Measurements from ENCODE around the gene UQCR11. TPM values are rescaled to one million over a fixed set of nuclear protein-coding genes. Genes with fewer than 3 reads are reported as not detected.

Gene UQCR11
- total RNA-seq, 4 donors from 2014 or later, result 111 to 152 (median 132) TPM

DNA sequence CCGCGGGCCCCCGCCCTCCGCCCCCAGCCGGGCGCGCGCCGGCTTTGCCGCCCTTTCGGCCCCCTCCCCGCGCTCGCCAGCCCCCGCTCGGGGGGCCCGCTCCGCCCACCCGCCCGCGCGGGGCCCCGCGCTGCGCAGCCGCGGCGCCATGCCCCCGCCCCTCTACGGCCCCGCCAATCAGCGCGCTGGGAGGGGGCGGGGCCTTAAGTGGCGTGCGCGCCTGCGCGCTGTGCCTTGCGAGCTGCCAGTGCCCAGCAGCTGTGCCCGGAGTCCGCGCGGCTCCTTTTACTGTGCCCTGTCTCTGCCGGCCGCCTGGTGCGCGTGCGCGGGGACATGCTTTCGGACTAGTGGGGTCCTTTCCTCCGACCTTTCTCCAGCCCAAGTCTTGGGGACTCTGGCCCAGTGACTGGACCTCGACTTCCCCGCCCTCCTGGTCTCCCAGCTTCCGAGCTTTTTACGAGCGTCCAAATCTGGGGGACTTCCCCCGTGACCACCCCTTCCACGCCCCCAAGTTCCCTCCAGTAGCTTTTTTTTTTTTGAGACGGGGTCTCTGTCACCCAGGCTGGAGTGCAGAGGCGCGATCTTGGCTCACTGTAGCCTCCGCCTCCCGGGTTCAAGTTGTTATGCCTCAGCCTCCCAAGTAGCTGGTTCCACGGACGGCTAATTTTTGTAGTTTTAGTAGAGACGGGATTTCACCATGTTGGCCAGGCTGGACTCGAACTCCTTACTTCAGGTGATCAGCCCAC, 12.3 kb downstream of the UQCR11 start, which contains the start of gene MBD3:
TSS of gene MBD3 (minus strand) at position 111 of the 746 bp plus-strand sequence. CDS start 234 bp downstream, outside the sequence.
- TF ChIP-seq EP300 (IDR thresholded peaks at IDR 0.05), result no peak
- TF ChIP-seq, protein P1, sequence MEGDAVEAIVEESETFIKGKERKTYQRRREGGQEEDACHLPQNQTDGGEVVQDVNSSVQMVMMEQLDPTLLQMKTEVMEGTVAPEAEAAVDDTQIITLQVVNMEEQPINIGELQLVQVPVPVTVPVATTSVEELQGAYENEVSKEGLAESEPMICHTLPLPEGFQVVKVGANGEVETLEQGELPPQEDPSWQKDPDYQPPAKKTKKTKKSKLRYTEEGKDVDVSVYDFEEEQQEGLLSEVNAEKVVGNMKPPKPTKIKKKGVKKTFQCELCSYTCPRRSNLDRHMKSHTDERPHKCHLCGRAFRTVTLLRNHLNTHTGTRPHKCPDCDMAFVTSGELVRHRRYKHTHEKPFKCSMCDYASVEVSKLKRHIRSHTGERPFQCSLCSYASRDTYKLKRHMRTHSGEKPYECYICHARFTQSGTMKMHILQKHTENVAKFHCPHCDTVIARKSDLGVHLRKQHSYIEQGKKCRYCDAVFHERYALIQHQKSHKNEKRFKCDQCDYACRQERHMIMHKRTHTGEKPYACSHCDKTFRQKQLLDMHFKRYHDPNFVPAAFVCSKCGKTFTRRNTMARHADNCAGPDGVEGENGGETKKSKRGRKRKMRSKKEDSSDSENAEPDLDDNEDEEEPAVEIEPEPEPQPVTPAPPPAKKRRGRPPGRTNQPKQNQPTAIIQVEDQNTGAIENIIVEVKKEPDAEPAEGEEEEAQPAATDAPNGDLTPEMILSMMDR (IDR thresholded peaks at IDR 0.05), result peak in 2 of 3 experiments; percentile 12 to 21
- no peak for TF ChIP-seq POLR2A (IDR thresholded peaks at IDR 0.05; ENCODE audit: low read depth)
- TF ChIP-seq POLR2AphosphoS5 (IDR thresholded peaks at IDR 0.05), result peak; percentile 74 to 81
- peak within 1 kb of the TSS; percentile 62 to 91 (median 78) for H3K4me3 ChIP-seq
- H3K4me1 ChIP-seq, result peaks cover 23 to 44% (median 36%) of the 10 kb centered on the region in 4 donors
- DNase-seq (ENCODE audit: extremely low spot score), result peak; percentile 96
- H3K27me3 ChIP-seq, result no peaks in the 10 kb centered on the region
- WGBS, result 4% methylated on average over 31 of the region's 68 CpGs
- intact Hi-C loops (cut with DNase I), result no loop called here
- no peaks in the 10 kb centered on the region for H3K9me3 ChIP-seq
- H3K36me3 ChIP-seq, result peaks cover 11 to 35% (median 29%) of the 10 kb centered on the region in 4 donors
- H3K27ac ChIP-seq (replicated peaks in 1 of 4), result peak within 1 kb of the TSS; percentile 91 to 98 (median 94)

DNA sequence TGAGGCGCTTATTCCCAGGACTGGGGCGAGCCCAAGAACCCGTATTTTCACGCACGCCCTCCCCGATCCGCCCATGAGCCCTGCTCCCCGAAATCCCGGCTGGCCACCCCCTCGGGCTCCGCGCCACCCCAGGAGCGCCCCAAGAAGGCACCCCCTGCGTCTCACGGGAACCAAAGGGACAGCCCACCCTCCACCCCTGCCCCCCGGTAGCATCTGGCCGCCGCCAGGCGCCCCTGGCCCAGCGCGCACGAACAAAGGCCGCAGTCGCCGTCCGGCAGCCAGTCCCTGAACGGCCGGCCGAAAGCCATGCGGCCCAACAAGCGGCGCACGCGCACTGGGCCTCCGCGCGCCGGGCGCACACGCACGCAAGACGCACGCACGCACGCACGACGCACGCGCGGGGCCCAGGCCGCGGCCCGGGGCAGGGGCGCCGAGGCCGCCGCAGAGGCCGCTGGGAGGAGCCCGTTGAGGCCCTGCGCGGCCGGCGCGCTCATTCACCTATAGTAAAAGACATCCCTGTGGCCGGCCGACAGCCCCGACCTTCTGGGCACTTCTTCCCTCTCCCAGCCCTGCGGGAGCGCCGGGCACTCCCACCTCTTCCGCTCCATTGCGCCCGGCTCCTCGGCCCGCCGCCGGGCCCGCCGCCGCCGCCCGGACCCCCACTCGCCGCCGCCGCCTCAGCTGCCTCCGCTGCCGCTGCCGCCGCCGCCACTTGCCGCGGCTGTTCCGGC, 13.1 kb downstream of the UQCR11 start:
- TF ChIP-seq, protein P1 (IDR thresholded peaks at IDR 0.05), result peak in 1 of 3 experiments; percentile 6
- TF ChIP-seq EP300 (IDR thresholded peaks at IDR 0.05) (no peak), POLR2AphosphoS5 (IDR thresholded peaks at IDR 0.05) (peak; percentile 72 to 80), POLR2A (IDR thresholded peaks at IDR 0.05; ENCODE audit: low read depth) (peak; percentile 62)
- peak overlapping the region; percentile 91 to 98 (median 94) for H3K27ac ChIP-seq (replicated peaks in 1 of 4)
- WGBS, result under 1% methylated on average over 42 of the region's 94 CpGs
- H3K27me3 ChIP-seq, result no peaks in the 10 kb centered on the region
- H3K9me3 ChIP-seq, result no peaks in the 10 kb centered on the region
- H3K4me3 ChIP-seq, result peak overlapping the region; percentile 62 to 91 (median 78)
- peak; percentile 93 for DNase-seq (ENCODE audit: extremely low spot score)
- intact Hi-C loops (cut with DNase I), result no loop called here
- peaks cover 23 to 48% (median 37%) of the 10 kb centered on the region in 4 donors for H3K4me1 ChIP-seq
- H3K36me3 ChIP-seq, result peaks cover 4 to 28% (median 21%) of the 10 kb centered on the region in 4 donors

DNA sequence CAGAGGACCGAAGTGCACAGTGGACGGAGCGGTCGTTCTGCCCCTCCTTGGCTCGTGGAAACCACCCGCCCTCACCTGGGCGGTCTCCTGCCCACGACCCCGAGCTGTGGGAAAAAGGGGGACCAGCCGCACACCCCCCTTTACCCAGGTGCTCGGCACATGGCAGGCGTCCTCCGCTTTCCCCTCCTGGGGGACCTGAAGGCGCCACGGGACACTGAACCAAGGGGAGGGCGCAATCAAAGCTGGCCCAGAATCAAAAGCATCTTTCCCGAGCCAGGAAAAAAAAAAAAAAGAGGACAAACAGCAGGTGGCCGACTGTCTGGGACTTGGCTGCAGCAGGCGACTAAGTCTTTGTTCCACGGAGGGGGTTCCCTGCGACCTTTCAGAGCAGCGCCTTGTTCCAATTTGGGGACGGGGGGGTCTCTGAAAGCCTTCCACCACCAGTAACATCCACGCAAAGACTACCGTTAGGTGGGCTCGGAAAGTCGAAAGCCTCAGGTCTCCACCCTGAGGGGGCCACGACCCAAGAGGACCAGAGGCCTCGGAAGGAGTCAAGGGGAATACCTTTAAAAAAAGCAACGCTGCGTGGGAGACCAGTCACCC, 13.7 kb downstream of the UQCR11 start:
- intact Hi-C loops (cut with DNase I), result no loop called here
- no peak for DNase-seq (ENCODE audit: extremely low spot score)
- Histone ChIP-seq H3K9me3 (no peaks in the 10 kb centered on the region), H3K27ac (replicated peaks in 1 of 4) (peak overlapping the region; percentile 91 to 98 (median 94)), H3K36me3 (peaks cover 0 to 21% (median 15%) of the 10 kb centered on the region in 4 donors), H3K4me1 (peaks cover 23 to 48% (median 37%) of the 10 kb centered on the region in 4 donors), H3K4me3 (peak overlapping the region; percentile 62 to 91 (median 78)), H3K27me3 (no peaks in the 10 kb centered on the region)
- TF ChIP-seq EP300 (IDR thresholded peaks at IDR 0.05) (no peak), POLR2A (IDR thresholded peaks at IDR 0.05; ENCODE audit: low read depth) (no peak), POLR2AphosphoS5 (IDR thresholded peaks at IDR 0.05) (no peak)
- TF ChIP-seq, protein P1 (IDR thresholded peaks at IDR 0.05), result no peak
- 1% methylated on average over 19 of the region's 31 CpGs for WGBS

DNA sequence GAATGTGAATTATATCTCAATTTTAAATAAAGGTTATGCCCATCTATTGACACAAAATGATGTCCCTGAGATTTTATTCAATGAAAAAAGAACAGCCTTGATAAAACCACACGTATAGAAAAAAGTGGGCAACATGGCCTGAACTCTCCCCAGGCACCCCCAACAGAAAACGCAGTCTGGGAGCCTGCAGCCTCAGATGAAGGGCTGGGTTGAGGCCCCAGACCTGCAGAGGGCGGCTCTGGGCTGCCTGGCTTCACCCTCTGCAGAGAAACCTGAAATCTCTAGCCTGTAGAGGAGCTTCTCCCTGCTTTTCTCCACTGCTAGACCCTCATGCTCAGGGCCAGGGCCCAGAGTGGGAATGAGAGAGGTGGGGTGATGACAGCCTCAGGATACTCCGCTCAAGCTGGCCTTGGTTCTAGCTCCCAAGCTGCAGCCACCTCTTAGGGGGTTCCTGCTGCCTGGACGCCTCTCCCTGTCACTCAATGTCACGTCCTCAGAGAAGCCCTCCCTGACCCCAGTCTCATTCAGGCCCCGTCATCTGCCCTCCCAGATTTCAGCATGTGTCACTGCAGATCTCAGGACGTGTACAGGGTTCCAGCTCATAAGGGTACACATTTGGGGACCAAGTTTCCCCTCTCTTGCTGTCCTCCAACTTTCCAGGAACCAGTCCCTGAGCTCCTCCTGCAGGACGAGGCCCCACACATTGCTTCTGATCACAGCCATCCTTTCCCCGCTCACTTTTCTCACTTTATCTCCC, 14.4 kb downstream of the UQCR11 start:
- Histone ChIP-seq H3K4me1 (peaks cover 23 to 48% (median 37%) of the 10 kb centered on the region in 4 donors), H3K27me3 (no peaks in the 10 kb centered on the region), H3K36me3 (peaks cover 0 to 15% (median 8%) of the 10 kb centered on the region in 4 donors), H3K9me3 (no peaks in the 10 kb centered on the region), H3K27ac (replicated peaks in 1 of 4) (peak overlapping the region; percentile 91 to 98 (median 94)), H3K4me3 (peak overlapping the region; percentile 62 to 91 (median 78))
- TF ChIP-seq, protein P1 (IDR thresholded peaks at IDR 0.05), result no peak
- TF ChIP-seq POLR2AphosphoS5 (IDR thresholded peaks at IDR 0.05), result no peak
- no peak for TF ChIP-seq EP300 (IDR thresholded peaks at IDR 0.05)
- TF ChIP-seq POLR2A (IDR thresholded peaks at IDR 0.05; ENCODE audit: low read depth), result no peak
- no peak for DNase-seq (ENCODE audit: extremely low spot score)
- 25% methylated on average over 9 of the region's 10 CpGs for WGBS
- intact Hi-C loops (cut with DNase I), result no loop called here

Data from esophagus muscularis mucosa (tissue), 4 donors.